Measurements from ENCODE around the gene GNAI1.

DNA sequence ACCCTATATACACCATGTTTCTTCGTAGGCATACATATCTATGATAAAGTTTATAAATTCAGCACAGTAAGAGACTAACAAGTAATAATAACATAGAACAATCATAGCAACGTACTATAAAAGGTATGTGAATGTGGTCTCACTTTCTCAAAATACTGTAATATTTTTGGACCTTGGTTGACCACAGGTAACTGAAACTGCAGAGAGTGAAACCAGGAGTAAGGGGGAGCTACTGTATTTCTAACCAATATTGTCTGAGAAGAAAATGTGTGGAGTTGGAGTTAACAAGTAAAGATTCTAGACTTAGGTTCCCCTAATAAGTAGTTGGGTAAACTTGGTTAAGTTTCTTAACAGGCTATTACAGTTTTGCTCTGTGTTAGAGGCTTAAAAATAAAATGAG lies 72.1 kb downstream of the GNAI1 start:
- TF ChIP-seq, protein P1, sequence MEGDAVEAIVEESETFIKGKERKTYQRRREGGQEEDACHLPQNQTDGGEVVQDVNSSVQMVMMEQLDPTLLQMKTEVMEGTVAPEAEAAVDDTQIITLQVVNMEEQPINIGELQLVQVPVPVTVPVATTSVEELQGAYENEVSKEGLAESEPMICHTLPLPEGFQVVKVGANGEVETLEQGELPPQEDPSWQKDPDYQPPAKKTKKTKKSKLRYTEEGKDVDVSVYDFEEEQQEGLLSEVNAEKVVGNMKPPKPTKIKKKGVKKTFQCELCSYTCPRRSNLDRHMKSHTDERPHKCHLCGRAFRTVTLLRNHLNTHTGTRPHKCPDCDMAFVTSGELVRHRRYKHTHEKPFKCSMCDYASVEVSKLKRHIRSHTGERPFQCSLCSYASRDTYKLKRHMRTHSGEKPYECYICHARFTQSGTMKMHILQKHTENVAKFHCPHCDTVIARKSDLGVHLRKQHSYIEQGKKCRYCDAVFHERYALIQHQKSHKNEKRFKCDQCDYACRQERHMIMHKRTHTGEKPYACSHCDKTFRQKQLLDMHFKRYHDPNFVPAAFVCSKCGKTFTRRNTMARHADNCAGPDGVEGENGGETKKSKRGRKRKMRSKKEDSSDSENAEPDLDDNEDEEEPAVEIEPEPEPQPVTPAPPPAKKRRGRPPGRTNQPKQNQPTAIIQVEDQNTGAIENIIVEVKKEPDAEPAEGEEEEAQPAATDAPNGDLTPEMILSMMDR (IDR thresholded peaks at IDR 0.05), result peak in 1 of 12 donors; percentile 13
- no peak for TF ChIP-seq POLR2A (IDR thresholded peaks at IDR 0.05)
